NCI-H2227 treated with DMSO at 0.1 percent for 48 hours (cell line): ENCODE results near the gene APOL3.
"Not testable (repeated sequence)": the region's sequence is repeated elsewhere in the genome, so short reads cannot be mapped to it uniquely, and the experiment has no call there.

Experiments used
- DNase-seq: peaks from one replicate; lab custom pipeline; 2025; lab: John Stamatoyannopoulos, UW

The APOL3 gene

GRCh38 chr22:36193171-36193570 lies 32.6 kb upstream of the APOL3 start:
- no peak for DNase-seq

DNA sequence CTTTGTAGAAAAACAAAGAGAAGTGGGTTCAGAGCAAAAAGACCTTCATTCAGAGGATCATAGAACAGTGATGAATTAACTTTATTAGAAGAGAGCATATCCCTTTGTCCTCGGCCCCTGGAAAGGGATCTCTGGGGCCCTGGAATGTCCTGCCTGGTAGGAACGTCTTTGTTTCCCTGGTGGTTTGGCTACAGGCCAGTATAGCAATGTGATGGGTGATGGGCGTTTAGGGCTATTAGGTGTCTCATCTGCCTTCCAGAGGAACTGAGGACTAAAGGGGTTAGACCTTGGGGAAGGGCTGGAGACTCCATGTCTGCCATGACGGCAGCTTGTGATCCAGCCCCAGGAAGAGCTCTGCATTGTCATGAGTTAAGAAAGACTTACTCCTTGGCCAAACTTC lies 32.0 kb upstream of the APOL3 start:
- DNase-seq, result no peak

GRCh38 chr22:36191106-36191836 lies 30.7 kb upstream of the APOL3 start:
- no peak for DNase-seq

DNA sequence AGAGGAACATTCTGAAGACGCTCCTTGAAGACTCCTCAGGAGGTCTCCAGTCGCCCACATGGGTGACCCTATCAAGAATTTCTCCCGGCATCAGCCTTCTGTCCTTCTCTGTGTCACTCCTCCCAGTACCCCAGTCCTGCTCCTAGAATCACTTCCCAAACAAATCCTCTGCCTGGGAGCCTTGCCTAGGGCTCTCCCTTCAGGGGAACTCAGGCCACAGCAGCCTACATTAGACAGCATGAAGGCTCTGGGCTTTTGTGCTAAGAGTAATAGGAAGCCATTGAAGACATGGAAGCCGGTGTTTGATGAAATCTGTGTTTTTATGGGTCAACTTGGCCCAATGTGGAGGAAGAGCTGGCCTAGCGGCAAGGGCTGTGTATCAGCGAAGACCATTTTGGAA lies 27.3 kb upstream of the APOL3 start:
- not testable (repeated sequence) for DNase-seq

- DNase-seq, result no peak
Measured at GRCh38 chr22:36185828-36186624, 25.5 kb upstream of the APOL3 start.

DNA sequence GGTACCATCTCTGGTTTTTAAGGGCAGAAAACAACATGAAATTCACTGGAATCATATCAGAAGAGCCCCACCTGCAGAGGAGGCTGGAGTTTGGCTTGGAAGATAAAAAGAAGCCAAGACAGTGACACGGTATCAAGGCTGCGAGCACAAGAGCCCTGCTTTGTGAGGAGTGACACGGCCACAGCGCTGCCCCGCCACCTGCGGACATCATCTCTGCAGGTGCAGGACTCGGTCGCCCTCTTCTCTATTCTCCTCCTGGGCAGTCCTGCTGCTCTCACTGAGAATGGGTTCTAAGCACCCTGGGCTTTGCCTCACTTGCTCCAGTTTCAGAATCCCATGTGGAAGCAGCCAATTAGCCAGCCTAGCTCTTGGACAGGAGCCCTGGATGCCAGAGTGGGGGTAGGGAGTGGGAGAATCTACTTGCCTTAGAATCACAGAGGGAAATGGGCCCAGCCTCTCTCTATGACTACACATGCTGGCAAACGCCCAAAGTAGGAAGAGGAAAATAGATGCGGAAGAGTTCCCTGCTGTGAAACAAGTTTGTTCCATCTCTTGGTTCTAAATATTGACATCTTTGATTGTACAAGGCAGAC lies 24.0 kb upstream of the APOL3 start:
- DNase-seq, result no peak

- DNase-seq, result no peak
Measured at GRCh38 chr22:36183446-36183845, 22.9 kb upstream of the APOL3 start.

DNA sequence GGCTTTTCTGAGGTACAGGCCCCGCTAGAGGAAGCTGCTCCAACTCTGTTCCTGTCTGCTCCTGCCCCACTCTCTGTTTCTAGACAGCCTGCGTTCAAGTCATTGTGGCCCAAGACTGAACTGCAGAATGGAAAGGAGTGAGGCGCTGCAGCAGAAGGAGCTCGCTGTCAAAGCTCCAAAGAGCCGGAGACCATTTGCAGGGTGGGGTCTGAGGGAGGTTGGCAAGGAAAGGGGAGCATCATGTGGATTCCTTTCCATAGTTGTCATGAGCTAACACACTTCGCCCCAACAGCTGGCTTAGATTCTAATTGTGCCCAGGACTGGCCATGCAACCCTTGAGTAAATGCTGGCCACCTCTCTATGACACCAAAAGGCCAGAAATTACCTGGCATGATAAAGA lies 22.3 kb upstream of the APOL3 start:
- no peak for DNase-seq

- no peak for DNase-seq
Measured at GRCh38 chr22:36182056-36182455, 21.5 kb upstream of the APOL3 start.

DNA sequence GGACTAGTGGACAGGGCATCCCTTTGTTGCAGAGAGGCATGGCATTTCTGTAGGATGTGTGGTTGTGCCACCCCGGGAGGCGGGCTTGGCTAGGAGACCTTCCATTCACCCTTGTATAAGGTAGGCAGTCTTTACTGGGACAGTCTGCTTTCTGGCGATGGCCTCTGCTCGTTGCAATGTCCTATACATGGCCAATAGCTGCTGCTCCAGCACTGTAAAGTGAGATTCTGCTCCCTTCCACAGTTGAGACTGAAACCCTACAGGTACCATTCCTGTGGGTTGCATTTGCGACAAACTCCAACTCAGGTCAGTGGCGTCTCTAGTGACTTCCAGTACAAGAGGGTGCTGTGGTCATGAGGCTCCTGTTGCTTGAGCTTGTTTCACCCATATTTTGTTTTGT lies 20.4 kb upstream of the APOL3 start:
- DNase-seq, result no peak

DNA sequence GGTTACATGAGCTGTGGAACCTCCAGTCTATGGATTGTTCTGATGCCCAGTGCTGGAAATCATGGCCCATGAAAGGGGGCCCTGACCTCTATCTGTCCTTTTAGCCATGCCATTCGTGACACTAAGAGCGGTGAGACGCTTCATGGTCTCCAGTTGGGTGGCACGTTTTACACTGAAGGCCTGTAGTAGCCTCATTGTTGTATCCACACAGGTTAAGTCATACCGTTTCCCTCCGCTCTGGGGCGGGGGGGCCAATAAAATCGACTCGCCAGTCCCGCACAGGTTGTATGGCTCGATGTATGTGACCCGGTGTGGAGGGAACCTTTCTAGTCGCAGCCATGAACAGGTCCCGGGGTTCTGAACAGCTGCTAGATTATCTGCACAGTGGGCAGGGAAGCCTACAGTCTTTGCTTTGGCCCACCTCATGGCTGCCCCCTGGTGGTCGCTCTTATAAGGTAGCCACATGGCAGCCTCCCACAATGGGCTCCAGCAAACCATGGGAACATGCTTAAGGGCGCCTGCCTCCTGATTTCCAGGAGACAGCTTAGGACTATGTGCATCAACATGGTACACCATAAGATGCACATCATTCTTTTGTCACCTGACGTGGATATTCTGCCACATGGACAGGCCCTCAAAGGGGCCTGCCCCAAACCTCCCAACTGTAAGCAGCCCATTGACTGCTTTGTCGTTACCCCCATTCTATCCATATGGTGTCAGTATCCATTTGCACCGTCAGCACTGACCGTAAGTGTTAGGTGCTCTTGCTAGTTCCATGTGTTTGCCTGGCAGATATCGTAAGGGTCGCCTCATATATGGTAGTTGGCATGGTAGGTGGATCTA lies 19.7 kb upstream of the APOL3 start:
- no peak for DNase-seq

DNA sequence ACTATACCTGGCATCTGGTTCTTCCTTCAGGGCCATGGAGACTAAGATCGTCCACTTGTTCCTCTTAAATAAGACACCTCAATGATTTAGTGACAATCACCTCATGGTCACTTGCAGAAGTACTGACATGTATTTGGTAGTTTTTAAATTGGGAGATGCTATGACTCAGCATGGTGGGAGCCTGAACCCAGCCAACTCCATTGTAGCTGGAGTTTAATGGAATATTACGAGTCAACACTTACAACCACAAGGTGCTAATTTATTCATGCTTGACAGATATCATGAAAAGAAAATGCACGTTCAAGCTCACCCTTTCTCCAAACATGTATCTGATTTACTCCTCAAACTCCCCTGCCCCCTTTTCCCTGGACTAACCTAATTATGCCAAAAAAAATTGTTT lies 16.6 kb upstream of the APOL3 start:
- no peak for DNase-seq

GRCh38 chr22:36175892-36176291 lies 15.3 kb upstream of the APOL3 start:
- no peak for DNase-seq

GRCh38 chr22:36171941-36172340 lies 11.4 kb upstream of the APOL3 start:
- DNase-seq, result no peak

DNA sequence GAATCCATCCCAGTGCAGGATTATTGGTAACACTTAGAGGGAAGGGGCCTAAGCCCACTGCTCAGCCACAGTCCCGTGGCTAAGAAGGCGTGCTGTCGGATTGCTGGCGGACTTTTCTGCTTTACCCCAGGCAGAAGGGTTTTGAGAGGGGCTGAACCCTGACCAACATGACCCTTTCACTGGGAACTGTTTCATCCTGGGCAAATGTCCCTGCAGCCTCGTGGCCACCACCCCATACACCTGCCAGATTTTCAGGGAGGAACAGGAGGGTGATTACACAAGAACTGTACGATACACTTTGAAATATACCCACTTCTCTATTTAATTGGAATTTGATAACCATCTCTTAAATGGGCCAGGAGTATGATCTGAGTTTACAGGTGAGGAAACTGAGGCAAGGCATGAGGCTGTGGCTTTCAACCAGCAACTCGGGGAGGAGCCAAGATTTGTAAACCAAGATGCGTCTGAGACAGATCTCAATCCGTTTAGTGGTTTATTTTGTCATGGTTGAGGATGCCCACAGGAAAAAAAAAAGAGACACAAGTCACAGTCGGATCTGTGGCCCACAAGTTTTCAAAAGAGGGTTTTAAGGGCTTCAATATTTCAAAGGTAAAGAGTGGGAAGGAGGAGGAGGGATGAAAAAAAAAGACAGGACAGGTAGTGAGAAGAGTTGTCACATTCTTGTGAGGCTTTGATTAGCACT lies 6.1 kb upstream of the APOL3 start:
- no peak for DNase-seq

GRCh38 chr22:36166086-36166485 lies 5.5 kb upstream of the APOL3 start:
- no peak for DNase-seq

DNA sequence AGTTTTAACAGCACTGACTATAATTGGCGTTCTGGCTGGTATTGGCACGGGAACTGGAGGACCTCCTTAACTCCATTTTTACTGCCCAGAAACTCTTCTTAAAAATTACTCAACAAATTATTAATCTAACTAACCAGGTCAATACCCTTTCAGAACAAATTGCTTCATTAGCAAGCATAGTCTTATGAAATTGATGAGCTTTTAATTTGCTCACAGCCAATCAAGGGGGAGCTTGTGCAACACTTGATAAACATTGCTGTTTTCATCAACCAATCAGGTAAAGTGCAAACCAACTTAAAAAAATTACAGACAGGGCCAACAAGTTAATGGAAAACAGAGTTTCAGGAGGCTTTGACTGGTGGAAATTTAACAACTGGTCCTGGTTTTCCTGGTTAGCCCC lies 4.6 kb upstream of the APOL3 start:
- no peak for DNase-seq

GRCh38 chr22:36164621-36165020 lies 4.1 kb upstream of the APOL3 start:
- DNase-seq, result no peak

DNA sequence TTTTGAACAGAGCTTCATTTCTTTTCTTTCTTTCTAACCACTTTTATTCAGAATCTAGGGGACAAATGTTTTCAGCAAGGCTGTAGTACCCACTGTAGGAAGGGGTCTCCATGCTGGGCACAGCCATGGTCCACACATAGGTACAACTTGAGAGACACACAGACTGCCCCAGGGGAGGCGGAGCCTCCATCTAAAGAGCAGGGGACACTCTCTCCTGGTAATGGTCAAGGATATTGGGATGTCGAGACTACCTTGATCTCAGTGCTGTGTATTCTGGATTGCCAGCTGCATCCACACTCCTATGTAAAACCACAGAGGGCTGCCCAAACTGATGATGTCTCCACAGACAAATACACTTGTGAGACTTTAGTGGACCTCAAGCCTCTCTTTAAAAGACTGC lies 2.9 kb upstream of the APOL3 start:
- no peak for DNase-seq

DNA sequence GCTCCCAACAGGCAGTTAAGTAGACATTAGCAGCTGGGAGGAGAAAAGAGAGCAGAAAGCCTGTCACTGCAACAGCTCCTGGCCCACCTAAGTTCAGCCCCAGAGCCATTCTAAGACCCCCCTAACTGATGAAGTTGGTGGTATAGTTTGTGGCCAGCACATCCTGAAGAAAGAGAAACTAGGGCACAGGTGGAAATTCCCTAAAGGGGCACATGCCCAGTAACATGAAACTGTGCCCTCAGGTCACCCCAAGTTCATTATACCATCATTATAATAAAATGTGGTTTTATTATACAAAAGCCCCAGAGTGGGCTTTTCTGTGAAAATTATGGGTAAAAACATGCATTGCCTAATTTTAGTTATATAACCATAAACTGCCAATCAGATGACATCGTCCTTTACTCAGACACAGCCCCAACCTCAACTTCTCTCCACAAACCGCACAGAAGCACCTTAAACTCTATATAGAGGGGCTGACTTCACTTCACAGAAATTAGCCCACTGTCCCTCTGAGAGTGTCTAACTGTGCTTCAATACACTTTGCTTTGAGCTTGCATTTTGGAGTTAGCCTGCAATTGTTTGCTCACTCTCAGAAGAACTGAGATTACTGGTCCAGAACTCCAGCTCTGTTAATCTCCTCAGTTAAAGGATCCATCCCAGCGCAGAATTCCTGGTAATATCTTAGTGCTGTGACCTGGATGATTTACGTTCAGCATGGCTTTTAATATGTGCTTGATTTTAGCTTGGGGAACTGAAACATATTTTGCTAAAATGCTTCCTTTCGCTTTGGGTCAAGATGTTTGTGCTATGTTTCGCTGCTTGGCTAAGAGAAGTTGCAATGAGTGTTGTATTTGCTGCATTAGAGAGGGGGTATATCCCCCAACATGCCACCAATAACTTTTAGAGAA lies 1.8 kb upstream of the APOL3 start:
- no peak for DNase-seq

- not testable (repeated sequence) for DNase-seq
Measured at GRCh38 chr22:36161793-36162126, 1.2 kb upstream of the APOL3 start.
